Stimulated activated CD4-positive, alpha-beta T cell treated with anti-CD3 and anti-CD28 coated beads, TNF-alpha, amount 100 ng/mL, for 48 hours (primary cell): ENCODE data around the gene HSDL2.
A peak's percentile ranks its signal among the peaks of the same experiment; 100 is the strongest.

Source experiments
- DNase-seq, 3 donors: peaks; one replicate each; pipeline ENCODE4 v3.0.0-alpha.2; 2020; ENCODE audit warnings: low read depth in 3 of 3

HSDL2 gene

GRCh38 chr9:112446526-112446925 lies 66.6 kb downstream of the HSDL2 start:
- no peak for DNase-seq

DNA sequence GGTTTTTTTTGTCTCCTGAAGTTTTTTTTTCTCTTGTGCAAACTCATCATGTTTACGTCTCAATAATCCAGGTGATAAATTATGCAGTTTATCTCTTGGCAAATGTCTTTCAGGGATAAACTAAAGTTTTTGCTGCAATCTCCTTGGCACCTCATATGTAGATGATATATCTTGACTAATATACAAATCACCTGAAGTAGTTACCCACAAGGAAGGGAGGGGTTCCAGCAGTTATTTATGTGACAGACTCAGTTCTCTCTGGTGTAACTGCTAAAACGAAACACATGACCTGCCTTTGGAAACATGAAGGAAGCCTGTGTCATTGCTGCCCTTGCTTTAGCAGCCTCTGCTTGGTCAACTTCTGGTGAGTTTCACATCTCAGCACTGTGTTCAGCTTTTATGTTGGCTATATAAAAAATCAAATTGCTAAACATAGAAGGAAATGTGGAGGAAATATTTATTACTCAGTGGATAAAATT lies 67.4 kb downstream of the HSDL2 start:
- no peak for DNase-seq

- DNase-seq, result no peak
Observed at GRCh38 chr9:112462855-112463254, 82.9 kb downstream of the HSDL2 start.

GRCh38 chr9:112465352-112465751 lies 85.4 kb downstream of the HSDL2 start:
- no peak for DNase-seq

- DNase-seq, result no peak
Observed at GRCh38 chr9:112472996-112473395, 93.1 kb downstream of the HSDL2 start.

GRCh38 chr9:112473986-112474385 lies 94.1 kb downstream of the HSDL2 start:
- no peak for DNase-seq

DNA sequence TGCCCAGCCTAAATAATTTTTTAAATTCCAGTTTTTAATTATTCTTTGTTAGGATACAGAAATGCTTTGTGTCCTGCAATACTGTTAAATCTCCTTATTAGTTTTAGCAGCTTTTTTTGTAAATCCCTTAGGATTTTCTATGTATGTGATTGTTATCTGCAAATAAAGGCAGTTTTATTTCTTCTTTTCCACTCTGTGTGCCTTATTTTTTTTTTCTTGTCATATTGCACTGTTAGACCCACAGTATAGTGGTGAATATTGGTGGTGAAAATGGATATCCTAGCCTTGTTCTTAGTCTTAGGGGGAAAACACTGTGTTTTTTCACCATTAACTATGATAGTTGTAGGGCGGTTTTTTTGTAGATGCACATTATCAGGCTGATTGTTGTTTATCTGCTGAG lies 95.4 kb downstream of the HSDL2 start:
- no peak for DNase-seq

- DNase-seq, result no peak
Observed at GRCh38 chr9:112477330-112477729, 97.4 kb downstream of the HSDL2 start.

DNA sequence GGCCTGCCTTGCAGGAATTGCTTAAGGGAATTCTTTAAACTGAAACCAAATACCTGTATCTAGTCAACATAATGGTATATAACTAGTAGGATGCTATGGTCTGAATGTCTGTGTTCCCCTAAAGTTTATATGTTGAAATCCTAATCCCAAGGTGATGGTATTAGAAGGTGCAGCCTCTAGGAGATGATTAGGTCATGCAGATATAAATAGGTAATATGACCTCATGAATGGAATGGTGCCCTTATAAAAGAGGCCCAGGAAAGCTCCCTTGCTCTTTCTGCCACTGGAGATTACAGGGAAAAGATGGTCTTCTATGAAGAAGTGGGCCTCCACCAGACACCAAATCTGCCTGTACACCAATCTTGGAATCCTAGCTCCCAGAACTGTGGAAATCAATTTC lies 99.3 kb downstream of the HSDL2 start:
- no peak for DNase-seq

- no peak for DNase-seq
Observed at GRCh38 chr9:112484607-112485006, 104.7 kb downstream of the HSDL2 start.

GRCh38 chr9:112485574-112485973 lies 105.7 kb downstream of the HSDL2 start:
- no peak for DNase-seq

- DNase-seq, result peak; percentile 75 to 83 (median 80)
Observed at GRCh38 chr9:112486221-112487007, 106.5 kb downstream of the HSDL2 start, which contains the start of gene KIAA1958. Gene KIAA1958 (plus strand): TSS chr9:112486827. CDS start chr9:112574081, 87,254 bp downstream.

GRCh38 chr9:112487008-112487798 lies 107.3 kb downstream of the HSDL2 start:
- DNase-seq, result peak; percentile 20 to 58 (median 26)

GRCh38 chr9:112487799-112488340 lies 108.0 kb downstream of the HSDL2 start:
- no peak for DNase-seq

- DNase-seq, result no peak
Observed at GRCh38 chr9:112489039-112489546, 109.2 kb downstream of the HSDL2 start.

- DNase-seq, result no peak
Observed at GRCh38 chr9:112489876-112490666, 110.2 kb downstream of the HSDL2 start.

GRCh38 chr9:112493393-112494137 lies 113.7 kb downstream of the HSDL2 start:
- no peak for DNase-seq

DNA sequence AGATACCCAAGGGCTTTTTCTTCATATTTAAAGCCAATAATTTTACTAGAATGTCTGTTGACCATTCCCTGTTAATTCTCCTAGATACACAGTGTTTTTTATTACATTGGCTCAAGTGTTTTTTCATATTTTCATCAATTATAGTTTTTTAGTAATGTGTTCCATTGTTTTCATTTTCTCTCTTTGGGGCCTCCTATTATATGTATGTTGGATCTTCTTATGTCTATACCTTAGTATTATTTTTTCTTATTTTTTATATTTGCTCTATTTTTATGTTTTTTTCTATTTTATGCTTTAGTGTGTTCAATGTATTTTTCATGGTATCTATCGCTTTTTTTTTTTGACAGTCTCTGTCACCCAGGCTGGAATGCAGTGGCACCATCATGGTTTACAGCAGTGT lies 114.2 kb downstream of the HSDL2 start:
- DNase-seq, result no peak

GRCh38 chr9:112495614-112496013 lies 115.7 kb downstream of the HSDL2 start:
- DNase-seq, result no peak

GRCh38 chr9:112496074-112496722 lies 116.3 kb downstream of the HSDL2 start:
- no peak for DNase-seq
